Stimulated activated CD4-positive, alpha-beta T cell treated with anti-CD3 and anti-CD28 coated beads, Interleukin-12 subunit alpha, Interleukin-12 subunit beta, amount 100 ng/mL, for 48 hours (primary cell): Measurements from ENCODE around the gene BANF2.

Experiments
- DNase-seq, 3 donors: peaks; one replicate each; pipeline ENCODE4 v3.0.0-alpha.2; 2020; ENCODE audit warnings: low read depth in 2 of 3, low spot score in 1 of 3

BANF2 gene

DNA sequence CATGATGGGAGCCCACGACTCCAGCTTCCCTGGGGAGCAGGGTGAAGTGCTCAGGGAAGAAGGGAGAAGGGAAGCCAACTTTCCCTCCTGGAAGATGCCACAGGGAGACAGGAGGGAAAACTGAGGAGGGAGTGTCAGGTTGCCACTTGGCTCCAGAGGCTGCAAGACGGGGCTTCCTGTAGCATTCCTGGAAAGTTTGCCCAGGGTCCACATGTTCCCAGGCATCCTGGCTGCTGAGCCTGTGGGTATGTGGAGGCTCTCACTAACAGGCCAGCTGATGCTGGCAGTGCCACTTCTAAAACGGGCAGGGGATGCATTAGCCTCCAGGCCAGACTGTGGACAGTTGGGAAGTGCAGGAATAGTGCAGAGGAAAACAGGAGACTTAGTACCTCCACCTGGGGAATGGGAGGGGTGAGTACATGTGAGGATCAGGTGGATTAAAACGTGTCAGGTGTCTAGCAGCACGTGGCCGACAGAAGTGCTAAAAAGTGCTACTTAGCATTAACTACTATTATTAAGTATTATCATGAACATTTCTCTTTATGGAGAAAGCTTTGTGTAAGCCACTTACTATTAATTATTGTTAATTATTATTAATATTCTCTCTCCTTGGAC lies 33.2 kb downstream of the BANF2 start:
- DNase-seq, result no peak

DNA sequence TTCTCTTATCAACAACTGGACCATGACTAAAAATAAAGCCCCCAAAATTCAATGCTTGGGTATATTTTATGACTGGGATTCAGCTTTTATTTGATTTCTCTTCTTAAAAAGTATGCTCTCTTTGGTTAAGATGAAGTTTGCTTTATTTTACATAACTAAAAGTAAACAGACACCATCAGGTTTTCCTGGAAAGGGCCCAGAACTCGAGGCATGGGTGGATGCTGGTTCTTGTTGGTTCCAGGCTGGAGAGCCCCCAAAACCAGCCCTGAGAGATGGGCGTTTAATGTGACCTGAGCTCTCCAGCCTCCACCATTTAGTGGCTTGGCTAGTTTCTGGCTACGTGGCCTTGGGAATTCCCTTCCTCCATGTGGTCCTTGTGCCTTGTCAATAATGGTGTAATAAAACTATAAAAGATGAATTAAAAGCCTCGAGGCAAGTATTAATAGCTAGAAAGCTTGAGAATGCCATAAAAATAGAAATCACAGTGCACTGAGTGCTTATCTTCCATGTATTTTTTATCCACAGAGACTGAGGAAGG lies 34.1 kb downstream of the BANF2 start:
- DNase-seq, result no peak

DNA sequence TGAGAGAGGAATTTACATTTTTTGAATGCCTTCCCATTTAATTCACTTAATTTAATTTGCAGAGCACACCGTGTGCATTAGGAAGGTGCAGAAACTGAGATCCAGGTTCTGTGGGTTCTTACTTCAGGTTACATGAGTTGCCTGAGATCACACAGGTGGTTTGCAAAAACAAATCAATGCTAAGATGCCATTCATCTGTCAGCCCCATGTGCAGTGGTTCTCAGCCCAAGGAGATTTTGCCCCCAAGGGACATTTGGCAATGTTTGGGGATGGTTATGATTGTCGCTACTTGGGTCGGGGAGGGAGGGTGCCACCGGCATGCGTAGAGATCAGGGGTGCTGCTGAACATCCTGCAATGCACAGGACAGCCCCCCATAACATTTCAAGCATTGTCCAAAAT lies 34.6 kb downstream of the BANF2 start:
- DNase-seq, result no peak

DNA sequence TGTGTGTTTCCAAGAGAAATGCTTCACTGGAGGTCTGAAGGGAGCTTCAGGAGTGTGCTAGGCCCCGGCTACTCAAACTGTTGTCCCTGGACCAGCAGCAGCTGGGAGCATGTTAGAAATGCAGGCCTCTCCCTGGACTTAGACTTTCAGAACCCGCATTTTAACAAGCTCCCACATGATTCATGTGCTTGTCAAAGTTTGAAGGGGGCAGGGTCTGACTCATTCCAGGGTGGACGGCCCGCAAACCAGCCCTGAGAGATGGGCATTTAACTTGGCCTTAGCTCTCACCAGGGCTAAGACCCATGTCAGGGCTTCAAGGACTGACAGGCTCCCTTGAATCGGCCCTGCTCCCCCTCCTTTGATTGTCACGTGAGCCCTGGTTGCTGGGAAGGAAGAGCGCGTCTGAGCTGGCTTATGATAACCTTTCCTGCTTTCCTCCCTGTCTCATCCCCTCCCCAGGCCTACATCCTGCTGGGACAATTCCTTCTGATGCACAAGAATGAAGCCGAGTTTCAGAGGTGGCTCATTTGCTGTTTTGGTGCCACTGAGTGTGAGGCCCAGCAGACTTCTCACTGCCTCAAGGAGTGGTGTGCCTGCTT lies 35.5 kb downstream of the BANF2 start:
- DNase-seq, result no peak

DNA sequence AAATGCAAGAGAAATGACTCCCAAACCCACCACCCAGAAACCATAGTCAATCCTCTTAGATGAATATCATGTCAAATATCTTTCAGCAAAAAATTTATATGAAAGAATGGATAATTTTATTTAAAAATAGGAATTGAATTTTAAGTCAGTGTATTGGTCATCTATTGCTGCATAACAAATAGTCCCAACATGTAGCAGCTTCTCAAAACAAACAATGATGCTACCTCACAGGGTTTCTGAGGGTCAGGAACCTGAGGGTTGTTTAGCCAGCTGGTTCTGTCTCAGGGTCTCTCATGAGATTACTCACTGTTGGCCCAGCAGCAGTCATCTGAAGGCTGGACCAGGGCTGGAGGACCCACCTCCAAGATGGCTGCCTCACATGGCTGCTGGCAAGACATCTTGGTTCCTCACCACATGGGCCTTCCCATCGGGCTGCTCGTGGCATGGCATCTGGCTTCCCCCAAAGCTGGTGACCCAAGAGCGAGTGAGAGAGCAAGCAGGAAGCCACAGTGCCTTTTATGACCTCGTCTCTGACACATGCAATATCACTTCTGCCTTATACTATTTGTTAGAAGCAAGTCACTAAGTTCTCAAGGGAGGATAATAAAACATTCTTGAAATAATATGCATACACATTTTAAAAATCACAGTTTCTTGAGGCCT lies 36.3 kb downstream of the BANF2 start:
- DNase-seq, result no peak

DNA sequence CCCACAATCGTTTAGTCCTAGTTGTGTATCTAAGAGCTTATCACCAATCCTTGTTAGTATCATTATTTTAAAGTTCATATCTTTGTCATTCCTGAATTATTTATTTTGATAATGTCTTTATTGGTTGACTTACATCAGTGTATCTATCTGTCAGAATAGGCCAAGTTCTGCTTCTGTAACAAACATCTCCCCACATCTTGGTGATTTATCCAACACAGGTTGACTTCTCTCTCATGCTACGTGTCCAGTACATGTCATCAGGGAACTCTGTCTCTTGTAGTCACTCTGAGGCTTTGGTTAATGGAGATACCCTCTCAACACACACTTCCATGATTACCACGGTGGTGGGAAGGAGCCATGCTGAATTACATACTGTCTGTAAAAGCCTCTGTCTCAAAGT lies 38.4 kb downstream of the BANF2 start:
- no peak for DNase-seq

DNA sequence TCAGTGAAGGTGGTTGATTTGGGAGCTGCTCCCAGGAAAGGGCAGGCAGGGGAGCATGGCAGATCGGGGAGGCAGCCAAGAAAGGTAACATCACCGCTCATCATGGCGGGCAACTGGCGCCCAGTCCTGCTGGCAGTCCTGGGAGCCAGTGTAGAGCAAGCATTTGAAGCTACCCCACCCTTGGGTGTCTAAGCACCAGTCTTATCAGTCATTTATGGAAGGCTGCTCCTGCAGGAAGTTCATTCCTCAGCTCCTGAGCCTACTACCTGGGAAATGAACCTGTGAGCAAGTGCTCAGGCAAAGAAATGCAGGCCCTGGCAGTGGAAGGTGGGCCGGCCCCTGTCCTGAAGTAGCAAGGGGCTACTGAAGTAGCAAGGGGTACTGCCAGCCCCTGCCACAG lies 41.5 kb downstream of the BANF2 start:
- no peak for DNase-seq

DNA sequence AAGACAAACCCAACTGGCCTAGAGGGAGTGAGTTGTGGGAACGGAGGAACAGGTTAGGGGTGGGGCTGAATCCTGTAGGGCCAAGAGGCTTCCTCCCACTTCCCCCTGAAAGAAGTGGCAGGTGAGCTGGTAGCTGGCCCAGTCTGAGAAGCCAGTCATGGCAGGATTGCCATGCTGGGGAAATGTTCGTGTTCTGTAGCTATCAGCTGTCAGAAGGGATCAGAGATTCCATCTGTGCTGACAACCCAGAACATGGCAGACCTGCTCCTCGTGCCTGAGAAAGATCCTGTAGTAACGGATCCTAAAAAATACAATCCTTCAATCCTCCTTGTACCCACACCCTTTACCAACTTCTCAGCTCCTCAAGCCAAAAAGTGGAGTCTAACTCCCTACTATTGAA lies 43.0 kb downstream of the BANF2 start:
- DNase-seq, result no peak

DNA sequence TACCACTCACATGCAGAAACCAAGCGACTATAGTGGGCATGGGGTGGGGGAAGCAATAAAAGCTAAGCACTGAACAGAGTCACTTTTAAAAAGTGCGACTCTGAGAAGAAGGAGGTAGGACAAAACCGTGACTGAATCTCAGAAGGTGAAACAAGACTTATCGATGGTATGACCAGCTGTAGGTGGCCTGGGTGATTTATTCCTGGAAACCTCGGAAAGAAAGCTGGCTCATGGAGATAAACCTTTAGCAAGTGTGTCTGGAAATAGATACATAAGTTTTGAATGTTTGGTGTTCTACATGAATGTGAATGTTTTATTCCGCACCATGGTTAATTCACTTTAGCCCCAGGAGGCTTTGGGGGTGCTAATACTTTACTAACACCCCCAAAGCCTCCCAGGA lies 43.9 kb downstream of the BANF2 start:
- DNase-seq, result no peak

DNA sequence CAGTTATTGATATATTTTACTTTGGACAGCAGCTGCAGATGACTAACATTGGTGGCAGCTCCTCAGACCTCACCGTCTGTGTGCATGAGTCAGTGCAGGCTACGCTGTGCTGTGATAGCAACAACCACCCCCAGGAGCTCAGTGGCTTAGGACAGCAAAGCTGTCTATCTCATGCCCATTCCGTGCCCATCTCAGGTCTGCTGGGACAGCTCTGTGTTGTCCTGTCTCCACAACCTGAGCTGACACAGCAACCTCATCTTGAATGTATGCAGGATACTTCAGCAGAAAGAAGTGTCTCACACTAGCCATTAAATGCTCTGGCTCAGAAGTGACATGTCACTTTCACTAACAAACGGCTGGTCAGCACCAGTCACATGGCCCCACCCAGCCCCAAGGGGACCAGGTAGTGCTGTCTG lies 47.7 kb downstream of the BANF2 start:
- no peak for DNase-seq

DNA sequence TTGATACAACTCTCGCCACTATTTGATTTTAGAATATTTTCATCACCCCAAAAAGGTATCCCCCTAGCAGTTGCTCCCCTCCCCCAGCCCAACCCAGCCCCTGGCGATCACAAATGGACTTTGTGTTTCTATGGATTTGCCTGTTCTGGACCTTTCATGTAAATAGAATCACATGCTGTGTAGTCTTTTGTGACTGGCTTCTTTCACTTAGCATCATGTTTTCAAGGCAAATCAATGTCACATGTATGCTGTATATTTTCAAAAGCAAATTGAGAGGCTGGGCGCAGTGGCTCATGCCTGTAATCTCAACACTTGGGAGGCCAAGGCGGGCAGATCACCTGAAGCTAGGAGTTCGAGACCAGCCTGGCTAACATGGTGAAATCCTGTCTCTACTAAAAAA lies 48.5 kb downstream of the BANF2 start:
- DNase-seq, result no peak

DNA sequence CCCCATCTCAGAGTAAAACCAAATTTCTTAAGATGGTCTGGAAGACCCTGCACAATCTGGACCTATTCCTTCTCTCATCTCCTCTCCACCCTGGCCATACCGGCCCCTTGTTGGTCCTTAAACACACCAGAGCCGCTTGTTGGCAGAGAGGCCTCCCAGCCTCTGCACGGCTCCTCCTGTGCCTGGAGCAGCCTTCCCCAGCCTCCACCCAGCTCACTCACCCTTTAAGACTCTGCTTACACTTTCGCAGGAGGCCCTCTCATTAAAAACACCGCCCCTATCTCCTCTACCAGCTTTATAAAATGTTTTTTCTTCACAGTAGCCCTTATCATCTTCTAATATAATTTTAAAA lies 49.8 kb downstream of the BANF2 start:
- DNase-seq, result no peak

DNA sequence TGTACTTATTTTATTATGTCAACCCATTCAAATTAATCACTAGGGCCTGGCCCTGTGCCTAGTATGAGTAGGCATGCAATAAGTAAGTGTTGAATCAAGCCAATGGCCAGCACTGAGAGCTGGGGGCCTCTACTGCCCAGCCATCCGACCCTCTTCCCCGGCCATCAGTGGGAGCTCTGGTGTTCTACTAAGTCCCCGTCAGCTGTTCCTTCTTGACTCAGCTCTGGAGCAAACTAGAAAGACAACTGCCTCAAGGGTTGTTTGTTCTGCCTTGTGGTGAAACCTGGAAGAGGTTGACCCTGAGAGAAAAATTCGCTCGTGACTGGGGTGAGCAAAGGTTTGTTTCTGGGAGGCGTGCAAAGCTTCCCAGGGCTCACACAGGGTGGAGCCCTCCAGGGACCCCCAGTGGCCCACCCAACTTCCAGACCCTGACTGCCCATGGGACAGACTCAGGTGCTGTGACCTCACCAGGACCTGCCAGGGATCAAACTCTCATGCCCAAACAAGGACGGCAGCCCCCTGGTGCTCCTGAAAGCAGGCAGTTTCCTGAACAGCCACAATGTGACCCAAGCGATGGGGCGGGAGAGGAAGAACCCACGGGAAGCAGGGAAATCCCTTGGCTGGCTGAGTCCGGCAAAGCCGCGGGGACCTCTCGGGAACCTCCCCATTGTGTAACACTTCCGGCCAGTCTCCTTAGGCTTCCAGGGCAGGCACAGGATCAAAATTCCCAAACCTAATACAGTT lies 50.4 kb downstream of the BANF2 start:
- no peak for DNase-seq

DNA sequence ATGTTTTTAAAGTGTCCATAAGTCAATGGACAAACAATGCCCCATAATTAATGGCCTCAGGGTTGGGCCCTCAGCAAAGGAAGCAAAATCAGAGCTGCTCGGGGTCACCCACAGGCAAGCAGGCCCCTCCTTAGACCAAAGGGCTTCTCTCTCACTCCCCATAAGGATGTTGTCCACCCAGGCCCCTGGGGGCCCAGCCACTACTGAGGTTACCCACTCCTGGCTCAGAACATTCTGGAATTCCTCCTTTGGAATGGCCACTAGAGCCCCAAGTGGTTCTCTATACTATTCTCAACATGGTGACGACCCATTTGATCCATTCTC lies 50.9 kb downstream of the BANF2 start:
- no peak for DNase-seq

DNA sequence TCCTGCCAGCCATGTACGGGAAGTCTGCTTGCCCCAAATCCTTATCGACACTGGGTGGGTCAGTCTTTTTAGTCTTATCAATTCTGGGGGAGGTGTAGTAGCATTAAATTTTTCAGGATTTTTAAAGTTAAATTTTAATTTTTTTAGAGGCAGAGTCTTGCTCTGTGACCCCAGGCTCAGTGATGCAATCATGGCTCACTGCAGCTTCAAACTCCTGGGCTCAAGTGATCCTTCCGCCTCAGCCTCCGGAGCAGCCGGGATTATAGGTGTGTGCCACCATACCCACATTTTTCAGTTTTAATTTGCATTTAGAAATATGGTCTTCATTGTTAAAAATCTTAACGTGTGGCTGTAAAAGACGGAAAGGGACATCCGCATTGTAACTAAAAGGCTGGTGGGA lies 51.9 kb downstream of the BANF2 start:
- no peak for DNase-seq

DNA sequence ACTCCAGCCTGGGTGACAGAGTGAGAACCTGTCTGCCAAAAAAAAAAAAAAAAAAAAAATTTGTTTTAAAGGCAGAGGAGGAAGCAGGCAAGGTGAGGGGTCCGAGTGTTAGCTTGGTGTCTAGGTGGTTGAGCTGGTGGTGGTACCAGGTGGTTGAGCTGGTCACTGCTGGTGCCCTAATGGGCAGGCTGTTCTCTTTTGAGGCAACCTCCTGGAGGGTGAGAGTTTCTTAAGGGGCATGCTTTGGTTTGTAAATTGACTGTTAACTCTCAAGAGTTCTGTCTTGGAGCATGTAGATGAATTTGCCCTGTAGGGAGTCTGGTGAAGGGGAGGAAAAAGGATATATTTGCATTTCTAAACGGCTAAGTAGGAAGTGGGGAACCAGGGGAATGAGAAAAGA lies 52.7 kb downstream of the BANF2 start:
- DNase-seq, result no peak

DNA sequence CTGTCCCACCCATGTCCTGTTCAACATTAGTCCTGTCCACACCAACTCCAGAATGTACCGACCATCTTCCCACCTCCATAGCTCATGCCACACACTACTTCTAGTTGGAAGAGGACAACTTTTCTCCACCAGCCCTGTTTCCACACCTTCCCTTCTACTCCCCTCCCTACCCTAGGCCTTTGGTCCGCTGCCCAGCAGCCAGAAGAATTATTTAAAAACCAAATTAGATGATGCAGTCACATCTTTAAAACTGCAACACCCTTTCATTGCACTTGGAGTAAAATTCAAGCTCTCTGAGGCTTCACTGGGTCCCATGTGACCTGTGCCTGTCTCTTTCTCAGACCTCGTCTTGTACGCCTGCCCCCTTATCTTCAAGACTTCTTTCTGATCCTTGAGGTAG lies 53.8 kb downstream of the BANF2 start:
- DNase-seq, result no peak

DNA sequence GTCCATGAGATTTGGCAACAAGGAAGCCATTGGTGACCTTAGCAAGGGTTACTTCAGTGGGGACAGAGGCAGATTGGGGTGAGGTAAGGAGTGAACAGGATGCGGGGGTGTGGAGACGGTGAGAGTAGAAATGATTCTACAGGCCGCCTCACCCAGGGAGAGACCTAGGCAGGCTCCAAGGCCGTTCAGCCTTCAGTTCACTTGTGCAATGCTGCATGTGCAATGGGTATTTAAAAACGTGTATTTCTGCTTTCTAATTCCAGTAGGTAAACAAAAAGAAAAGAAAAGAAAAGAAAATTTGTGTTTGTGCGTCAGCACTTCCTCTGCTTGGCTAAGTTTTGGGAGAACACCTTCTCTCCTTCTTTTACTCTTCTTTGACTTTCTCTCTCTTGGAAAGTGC lies 56.8 kb downstream of the BANF2 start:
- no peak for DNase-seq

DNA sequence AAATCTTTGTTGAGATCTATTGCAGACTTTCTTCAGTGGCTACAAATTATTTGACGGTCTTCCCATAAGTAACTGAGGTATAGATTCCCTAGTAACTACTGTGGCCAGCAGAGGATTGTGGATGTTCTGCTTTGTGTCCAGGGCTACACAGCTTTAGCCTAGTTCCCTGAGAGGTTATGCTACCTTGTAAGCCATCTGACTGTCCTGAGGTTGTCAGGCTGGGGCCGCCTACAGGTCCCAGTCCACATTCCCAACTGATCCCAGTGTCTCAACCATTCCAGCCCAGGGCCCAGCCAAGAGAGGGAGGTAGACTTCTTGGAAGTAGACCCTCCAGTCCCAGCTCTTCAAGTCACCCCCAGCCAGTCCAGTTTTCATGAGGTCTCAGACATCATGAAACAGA lies 57.7 kb downstream of the BANF2 start:
- DNase-seq, result no peak

DNA sequence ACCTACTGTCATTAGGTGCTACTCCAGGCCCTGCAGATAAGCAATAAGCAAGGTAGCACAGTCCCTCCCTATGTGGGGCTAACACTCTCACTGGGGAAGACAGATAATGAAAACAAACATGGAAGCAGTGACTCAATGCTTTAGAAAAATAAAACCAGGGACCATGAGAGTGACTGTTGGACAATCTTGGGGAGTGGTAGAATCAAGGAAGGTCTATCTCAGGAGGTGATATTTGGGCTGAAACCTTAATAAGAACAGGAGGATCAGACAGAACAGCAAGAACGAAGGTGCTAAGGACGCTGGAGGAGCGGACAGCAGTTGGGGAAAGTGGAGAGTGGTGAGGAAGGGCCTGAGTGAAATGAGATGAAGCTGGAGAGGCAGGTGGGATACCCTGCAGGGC lies 58.2 kb downstream of the BANF2 start:
- no peak for DNase-seq

DNA sequence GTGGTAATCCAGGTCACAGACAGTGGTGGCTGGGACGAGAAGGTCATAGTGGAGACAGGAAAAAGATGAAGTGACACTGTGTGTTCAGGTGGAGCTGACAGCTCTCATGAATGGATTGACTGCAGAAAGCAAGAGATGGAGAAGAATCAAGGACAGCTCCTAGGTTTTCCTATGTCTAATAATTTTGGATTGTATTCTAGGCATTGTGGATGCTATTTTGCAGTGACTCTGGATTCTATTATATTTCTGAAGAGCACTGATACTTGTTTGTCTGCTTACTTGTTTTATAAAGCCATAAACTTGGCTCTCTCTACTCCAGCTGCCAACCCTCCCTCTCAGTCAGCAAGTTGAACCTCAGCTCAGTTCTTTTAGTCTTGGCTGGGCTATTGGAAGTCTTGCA lies 58.7 kb downstream of the BANF2 start:
- DNase-seq, result no peak

DNA sequence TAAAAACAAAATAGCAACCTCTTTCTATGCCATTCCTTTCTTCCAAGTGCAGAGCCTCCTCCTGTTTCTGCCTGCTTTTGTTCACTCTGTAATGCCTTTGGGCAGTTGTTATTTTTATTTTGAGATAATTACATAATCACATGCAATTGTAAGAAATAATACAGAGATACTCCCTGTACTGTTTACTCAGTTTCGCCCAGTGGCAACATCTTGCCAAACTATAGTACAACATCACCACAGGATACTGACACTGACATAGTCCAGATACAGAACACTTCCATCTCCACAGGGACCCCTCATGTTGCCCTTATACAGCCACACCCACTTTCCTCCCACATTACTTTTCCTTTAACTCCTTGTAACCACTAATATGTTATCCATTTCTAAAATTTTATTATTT lies 59.7 kb downstream of the BANF2 start:
- no peak for DNase-seq
